ENCODE data around the gene HOXD3.

Gene HOXD3

DNA sequence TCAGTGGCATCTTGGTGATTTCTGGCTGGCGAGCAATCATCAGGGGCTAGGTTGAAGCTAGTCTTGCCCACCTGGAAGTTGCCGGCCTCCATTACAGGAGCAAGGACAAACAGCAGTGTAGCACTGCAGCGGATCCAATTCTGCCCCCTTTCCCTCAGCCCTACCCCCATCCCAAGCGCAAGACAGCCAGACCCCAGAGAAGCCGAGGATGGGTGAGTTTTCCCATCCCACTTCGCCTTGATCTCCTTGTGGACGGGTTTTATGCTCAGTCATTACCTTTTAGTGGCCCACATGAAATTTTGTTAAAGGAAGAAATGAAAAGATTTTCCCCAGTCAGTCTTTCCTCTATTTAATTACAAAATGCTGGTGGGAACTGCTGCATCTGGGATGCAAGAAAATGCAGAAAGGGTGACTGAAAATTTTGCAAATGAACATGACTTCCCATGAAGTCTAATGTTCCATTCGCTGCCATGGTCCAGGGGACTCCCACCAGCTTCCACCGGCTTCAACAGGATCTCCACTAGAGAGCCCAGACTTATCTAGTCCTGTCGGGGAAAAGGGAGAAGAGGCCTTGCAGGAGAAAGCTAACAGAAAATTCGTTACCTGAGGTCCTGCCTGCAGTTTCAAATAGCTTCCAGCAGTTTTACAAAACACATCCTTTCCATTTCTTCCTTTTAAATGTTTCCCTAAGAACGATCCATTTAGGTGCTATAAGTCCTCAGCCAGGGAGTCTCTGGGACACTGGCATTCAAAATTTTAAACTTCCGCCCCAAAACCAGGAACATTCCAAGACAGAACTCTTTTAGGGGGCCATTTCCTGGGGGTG lies 36.5 kb upstream of the HOXD3 start:
- in situ Hi-C loops (cut with MboI; ENCODE audit: low pct_unique_long_range_greater_than_20kb, low sequenced_read_pairs): loop anchor here (10.0 kb wide), 1 partner anchor 514 kb away; no protein-coding TSS in a partner anchor

DNA sequence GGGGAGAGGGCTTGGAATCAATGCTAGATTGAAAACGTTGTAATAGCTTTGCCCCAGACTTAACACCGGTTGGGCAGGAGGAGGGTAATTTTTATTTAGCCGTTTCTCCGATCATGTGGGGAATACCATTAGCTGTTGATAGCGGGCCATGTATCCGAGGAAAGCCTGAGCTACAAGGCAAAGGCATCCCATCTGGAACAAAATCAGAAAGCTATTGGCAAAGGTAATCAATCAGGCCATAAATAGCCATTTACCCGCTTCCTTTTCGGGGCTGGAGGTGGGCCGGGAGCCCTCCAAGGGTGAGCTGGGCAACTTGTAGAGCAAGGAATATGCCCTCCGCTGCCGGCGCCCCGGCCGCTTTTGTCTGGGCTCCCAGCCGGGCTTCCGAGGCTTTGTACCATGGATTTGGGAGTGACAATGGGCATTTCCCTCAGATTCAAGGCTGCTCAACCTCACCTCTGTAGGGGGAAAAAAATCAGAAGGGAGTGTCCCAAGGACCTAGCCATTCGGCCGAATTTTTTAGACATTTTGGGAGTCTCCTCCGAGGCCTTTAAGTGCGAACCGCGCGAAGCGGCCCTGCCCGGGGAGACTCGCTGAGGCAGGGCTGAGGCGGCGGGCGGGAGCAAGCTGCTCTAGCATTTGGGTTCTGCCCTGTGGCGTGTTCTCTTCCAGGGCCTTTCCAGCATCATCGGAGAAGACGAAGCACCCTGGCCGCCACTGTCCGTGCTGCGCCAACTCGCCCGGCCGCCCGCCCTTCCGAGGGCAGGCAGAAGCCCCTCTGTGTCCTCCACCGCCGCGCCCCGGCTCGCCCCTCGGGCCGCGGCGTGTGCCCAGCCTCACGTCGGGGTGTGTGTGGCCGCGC lies 35.7 kb upstream of the HOXD3 start:
- DNase-seq: no peak

More for the DNA sequence above, 36.5 kb upstream of the HOXD3 start:
- no peak for DNase-seq

DNA sequence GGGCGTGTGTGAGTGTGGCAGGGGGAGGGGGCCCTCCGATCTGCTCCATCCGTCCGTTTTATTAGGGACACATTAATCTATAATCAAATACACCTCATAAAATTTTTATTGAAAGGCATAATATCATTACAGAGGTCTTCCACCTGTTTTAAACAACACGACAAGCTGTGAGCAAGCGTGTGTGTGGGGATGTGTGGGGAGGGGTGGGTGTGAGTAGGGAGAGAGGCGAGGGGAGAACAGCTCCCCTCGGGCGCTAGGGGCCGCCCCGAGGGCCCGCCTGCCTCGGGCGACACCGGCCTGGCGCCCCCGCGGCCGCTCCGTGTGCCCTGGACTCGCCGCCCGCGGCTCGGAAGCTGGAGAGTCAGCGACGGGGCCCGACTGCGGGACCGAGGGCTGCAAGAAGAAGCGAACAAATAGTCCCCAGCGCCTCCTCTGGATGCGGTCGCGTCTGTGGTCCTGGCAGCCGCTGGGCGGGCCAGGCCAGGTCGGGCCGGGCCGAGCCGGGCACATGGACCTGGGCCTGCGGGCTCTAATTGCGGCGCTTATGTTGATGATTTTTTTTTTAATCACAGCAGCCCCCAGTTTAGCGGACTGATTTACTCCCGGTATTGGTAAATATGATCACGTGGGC lies 34.9 kb upstream of the HOXD3 start:
- DNase-seq: no peak
- in situ Hi-C loops (cut with MboI; ENCODE audit: low pct_unique_long_range_greater_than_20kb, low sequenced_read_pairs): loop anchor here (10.0 kb wide), 1 partner anchor 513 kb away; no protein-coding TSS in a partner anchor

More for the DNA sequence above, 35.7 kb upstream of the HOXD3 start:
- in situ Hi-C loops (cut with MboI; ENCODE audit: low pct_unique_long_range_greater_than_20kb, low sequenced_read_pairs): loop anchor here (10.0 kb wide), 1 partner anchor 513 kb away; no protein-coding TSS in a partner anchor

DNA sequence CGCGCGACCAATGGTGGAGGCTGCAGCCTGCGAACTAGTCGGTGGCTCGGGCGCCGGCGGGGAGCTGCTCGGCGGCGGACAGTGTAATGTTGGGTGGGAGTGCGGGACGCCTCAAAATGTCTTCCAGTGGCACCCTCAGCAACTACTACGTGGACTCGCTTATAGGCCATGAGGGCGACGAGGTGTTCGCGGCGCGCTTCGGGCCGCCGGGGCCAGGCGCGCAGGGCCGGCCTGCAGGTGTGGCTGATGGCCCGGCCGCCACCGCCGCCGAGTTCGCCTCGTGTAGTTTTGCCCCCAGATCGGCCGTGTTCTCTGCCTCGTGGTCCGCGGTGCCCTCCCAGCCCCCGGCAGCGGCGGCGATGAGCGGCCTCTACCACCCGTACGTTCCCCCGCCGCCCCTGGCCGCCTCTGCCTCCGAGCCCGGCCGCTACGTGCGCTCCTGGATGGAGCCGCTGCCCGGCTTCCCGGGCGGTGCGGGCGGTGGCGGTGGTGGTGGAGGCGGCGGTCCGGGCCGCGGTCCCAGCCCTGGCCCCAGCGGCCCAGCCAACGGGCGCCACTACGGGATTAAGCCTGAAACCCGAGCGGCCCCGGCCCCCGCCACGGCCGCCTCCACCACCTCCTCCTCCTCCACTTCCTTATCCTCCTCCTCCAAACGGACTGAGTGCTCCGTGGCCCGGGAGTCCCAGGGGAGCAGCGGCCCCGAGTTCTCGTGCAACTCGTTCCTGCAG lies 34.3 kb upstream of the HOXD3 start, which contains the start of gene HOXD9:
TSS of gene HOXD9 (plus strand) at position 37 of the 728 bp plus-strand sequence. CDS start at position 87, 50 bp downstream.
- no peak for DNase-seq
- in situ Hi-C loops (cut with MboI; ENCODE audit: low pct_unique_long_range_greater_than_20kb, low sequenced_read_pairs): loop anchor here (10.0 kb wide), 1 partner anchor 512 kb away; no protein-coding TSS in a partner anchor

DNA sequence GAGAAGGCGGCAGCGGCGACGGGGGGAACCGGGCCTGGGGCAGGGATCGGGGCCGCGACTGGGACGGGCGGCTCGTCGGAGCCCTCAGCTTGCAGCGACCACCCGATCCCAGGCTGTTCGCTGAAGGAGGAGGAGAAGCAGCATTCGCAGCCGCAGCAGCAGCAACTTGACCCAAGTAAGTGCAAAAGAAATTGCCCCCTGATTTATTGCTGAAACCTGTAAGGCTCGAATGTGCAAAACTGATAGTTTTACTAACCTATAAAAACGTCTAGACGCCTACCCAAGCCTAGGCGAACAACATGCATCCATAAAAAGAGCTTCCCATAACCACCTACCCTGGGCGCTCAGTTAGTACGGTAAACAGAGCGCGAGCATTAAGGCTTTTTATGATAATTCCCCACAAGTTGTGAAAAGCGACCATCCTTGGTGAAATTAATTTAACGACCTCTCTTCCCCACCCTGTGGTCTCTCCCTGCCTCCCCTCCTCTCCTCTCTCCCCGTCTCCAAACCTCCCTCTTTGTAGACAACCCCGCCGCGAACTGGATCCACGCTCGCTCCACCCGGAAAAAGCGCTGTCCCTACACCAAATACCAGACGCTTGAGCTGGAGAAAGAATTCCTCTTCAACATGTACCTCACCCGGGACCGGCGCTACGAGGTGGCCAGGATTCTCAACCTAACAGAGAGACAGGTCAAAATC lies 33.5 kb upstream of the HOXD3 start:
- DNase-seq: no peak
- in situ Hi-C loops (cut with MboI; ENCODE audit: low pct_unique_long_range_greater_than_20kb, low sequenced_read_pairs): loop anchor here (10.0 kb wide), 1 partner anchor 511 kb away; no protein-coding TSS in a partner anchor

DNA sequence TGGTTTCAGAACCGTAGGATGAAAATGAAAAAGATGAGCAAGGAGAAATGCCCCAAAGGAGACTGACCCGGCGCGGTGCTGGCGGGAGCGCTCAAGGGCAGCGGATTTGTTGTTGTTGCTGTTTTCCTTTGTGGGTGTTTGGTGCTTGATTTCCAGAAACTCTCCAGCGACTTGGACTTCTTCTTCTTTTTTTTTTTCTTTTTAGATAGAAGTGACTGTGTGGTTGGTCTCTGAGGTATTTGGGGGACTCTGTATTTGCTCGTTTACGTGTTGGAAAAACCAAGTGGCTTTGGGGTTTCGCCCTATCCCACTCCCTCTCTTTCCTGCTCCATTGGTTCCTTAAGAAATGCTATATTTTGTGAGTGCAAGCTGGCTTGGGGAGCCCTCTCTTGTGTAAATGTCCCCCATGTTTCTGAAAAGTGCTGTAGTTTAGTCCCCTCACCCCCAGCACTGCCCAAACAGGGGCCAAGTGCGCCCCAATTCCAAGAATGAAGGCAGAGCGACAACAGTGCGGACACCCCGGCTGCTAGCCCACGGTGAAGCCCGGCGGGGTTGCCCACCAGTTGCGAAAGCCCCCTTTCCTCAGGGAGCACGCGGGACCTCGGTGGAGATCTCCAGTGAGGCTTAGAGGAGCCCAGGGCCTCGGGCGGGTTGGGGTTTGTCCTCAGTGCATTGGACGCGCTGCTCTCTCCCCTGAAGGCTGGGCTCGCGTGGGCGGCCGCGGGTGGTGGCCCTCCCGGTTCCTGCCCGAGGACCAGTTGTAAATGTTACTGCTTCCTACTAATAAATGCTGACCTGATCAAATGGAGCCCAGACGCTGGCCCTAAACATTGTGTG lies 32.8 kb upstream of the HOXD3 start:
- DNase-seq: no peak
- in situ Hi-C loops (cut with MboI; ENCODE audit: low pct_unique_long_range_greater_than_20kb, low sequenced_read_pairs): loop anchor here (10.0 kb wide), 1 partner anchor 510 kb away; no protein-coding TSS in a partner anchor

DNA sequence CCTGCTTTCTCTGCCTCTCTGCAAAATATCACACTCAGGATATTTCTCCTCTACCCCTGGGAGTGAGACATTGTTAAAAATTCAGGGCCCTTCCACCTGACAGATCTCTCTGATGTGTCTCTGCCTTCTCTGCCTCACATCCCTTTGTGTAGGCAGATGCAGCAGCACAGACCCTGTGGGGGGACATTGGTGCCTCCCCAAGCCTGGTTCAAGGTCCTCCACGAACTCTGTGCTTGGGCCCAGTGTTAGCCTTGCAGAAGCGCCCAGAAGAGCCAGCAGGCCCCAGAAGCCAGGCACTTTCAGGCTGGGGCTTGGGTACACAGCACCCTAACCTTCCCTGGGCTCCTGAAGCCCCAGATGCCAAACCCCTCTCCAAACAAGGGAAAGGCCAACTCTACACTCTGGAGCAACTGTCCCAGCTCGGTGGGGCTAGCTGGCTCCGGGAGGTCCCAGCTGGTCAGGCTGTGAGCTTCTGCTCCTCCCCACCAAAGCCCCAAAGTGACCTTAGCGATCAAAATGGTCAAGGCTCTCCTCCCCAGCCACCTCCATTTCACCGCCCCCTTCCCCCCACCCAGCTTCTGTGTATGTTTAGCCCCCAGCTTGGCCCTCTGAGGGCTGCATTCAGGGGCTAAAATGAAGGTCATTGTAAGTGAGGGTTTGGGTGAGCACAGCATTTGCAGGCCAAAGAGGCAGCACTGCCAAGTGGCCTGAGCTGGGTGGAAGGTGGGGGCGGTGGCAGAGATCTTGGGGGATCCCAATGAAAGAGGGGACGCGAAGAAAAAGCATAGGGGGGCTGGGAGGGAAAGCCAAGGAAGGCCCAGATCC lies 31.9 kb upstream of the HOXD3 start:
- DNase-seq: no peak
- in situ Hi-C loops (cut with MboI; ENCODE audit: low pct_unique_long_range_greater_than_20kb, low sequenced_read_pairs): loop anchor here (10.0 to 25.0 kb wide), 3 partner anchors 337 to 1012 kb away; no protein-coding TSS in a partner anchor

DNA sequence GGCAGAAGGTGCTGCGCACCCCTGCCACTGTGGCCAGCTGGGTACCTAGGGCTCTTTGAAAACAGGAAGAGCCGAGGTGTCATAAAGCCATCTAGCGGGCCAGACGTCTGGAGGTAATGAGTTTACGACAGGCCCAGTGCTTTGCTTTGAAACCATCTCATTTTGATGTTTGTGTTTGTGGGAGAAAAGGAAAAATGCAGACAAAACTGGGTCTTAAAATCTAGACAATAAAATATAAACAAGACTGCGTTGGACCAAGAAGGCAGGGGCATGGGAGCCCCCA lies 31.4 kb upstream of the HOXD3 start:
- DNase-seq: no peak
- in situ Hi-C loops (cut with MboI; ENCODE audit: low pct_unique_long_range_greater_than_20kb, low sequenced_read_pairs): loop anchor here (10.0 to 25.0 kb wide), 3 partner anchors 337 to 1012 kb away; no protein-coding TSS in a partner anchor

DNA sequence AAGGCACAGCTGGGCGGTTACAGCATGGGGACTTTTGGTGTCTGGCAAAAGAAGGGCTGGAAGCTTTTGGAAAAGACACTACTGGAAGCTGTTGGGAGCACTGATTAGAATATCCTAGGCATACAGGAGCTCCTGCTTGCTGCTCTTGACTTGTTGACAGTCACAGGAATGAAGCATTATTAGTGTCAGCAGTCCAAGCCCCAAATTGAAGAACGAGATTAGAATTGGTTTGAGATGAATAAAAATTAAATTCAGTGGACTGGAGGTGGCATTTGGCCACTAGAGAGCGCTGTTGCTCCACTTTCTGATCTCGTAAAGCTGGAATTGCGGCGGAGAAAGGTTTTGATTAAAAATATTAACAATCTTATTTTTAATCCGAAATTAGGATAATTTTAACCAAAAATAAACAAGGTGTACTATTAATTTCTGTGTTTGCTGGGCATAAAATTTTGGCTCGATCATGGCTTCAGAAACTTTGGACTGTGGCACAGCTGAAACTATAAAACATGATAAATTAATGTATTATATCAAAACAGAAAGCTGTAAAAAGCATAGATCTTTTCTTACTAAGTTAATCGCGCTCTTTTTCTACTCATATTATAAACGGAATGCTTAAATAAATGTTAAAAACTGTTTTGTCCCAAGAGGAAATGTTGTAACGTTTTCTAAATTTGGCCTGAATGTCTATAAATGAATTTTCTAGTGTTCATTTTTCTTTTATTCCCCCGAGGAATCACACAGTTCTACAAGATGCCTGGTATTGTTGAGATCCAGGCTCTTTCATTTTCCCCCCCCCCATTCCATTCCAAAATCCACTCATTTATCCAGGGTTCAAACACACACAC lies 30.0 kb upstream of the HOXD3 start:
- DNase-seq: peak; percentile 61
- in situ Hi-C loops (cut with MboI; ENCODE audit: low pct_unique_long_range_greater_than_20kb, low sequenced_read_pairs): loop anchor here (10.0 to 25.0 kb wide), 3 partner anchors 335 to 1010 kb away; no protein-coding TSS in a partner anchor

DNA sequence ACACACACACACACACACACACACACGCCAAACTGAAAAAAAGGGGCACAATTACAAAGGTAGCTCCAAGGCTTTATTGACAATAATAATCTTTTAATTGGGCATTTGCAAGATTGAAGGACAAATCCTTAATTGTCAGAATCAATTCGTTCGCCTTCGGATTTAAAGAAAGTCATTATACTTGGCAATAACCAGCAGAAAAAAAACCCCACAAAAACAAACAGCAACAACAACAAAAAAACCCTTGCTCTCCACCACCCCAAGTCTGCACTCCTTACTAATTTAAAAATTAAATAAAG lies 29.4 kb upstream of the HOXD3 start:
- in situ Hi-C loops (cut with MboI; ENCODE audit: low pct_unique_long_range_greater_than_20kb, low sequenced_read_pairs): loop anchor here (10.0 to 25.0 kb wide), 3 partner anchors 335 to 1010 kb away; no protein-coding TSS in a partner anchor
- no peak for DNase-seq

DNA sequence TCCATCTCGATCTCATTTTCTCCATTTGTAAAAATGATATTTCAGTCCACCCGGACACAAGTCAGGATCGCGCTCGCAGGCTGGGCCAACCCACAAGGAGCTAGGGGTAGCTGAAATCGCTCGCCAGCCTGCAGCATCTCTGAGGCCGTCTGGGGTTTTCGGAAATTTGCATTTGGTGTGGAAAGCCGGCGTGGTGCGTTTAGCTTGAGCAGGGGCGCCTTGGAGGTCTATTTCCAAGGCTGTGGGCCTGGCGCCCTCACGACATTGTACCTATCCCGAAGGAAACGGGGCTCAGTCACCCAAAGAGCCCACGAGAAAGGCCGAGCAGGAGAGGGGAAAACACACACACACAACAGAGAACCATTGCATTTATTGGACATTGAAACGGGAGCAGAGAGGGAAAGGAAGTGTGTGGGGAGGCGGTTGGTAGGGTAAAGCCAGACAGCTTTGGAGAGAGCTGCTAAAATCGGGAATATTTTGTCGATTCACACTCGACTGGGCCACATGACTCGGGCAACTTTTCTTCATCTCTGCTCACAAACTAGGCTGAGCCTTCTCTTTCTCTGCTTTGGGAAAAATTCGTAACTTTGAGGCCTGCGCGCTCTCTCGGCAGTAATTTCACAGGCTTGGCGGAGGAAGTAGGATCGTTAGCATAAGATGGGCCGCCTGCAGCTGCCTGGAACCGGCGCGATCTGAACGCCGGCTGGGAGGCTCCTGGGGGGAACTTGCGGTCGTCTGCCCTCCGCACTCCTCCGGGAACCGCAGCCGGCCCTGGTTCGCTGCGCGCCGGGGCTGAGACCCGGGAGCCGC lies 28.7 kb upstream of the HOXD3 start:
- no peak for DNase-seq

DNA sequence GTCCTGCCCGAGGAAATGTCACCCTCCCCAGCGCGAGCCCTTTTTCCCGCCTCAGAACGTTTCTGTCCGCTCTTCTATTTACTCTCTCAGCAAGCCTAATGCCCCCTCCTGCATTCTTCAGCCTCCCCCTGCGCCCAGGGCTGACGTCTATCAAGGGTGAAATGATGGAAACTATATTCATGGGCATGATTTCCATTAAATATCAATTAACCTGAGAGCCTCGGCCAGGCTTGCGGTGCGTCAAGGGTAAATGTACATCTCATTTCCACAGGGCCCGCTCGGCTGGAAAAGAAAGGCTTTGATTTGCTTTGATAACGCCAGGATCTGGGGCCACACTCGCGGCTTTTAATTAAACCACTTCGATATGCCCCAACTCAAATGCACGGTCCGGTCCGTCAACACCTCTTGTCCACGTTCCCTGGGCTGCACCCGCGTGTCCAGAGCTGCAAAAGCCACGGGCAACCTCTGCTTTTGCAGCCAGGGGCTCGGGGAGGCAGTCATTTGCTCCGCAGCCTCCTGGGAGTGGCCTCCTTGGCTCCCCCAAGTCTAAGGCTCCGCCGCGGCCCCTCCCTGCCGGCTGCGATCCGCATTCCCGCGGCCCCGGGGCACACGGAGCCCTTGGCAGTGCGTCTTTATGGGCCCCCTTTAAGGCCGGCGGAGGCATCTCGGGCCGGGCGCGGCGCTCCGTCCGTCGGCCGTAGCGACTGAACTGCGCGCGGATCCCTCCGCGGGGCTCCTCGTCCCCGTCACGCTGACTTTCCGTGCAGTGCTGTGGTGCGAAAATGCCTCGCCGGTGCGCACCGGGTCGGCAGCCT lies 27.9 kb upstream of the HOXD3 start, which contains the start of gene HOXD8:
TSS of gene HOXD8 (plus strand) at position 724 of the 815 bp plus-strand sequence. CDS start 662 bp downstream, outside the sequence.
- in situ Hi-C loops (cut with MboI; ENCODE audit: low pct_unique_long_range_greater_than_20kb, low sequenced_read_pairs): loop anchor here (10.0 to 25.0 kb wide), 3 partner anchors 333 to 1008 kb away; no protein-coding TSS in a partner anchor
- DNase-seq: no peak

More for the DNA sequence above, 28.7 kb upstream of the HOXD3 start:
- in situ Hi-C loops (cut with MboI; ENCODE audit: low pct_unique_long_range_greater_than_20kb, low sequenced_read_pairs): loop anchor here (10.0 to 25.0 kb wide), 3 partner anchors 334 to 1009 kb away; no protein-coding TSS in a partner anchor

DNA sequence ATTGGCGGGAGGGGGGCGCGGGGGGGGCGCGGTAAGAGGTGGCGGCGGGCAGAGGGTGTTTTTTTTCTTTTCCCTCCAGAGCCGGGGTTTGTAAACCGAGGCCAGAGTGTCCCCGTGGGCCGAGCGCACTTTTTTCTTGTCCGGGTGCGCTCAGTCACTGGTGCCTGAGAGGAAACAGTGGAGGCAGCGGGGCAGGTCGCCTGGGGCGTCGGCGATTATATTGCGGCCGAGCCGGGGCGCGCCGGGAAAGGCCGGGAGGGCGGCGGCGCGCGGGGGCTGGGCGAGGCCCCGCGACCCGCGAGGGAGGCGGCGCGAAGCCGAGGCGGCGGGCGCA lies 27.3 kb upstream of the HOXD3 start:
- in situ Hi-C loops (cut with MboI; ENCODE audit: low pct_unique_long_range_greater_than_20kb, low sequenced_read_pairs): loop anchor here (10.0 to 25.0 kb wide), 3 partner anchors 333 to 1008 kb away; no protein-coding TSS in a partner anchor
- DNase-seq: no peak
